Thyroid gland (tissue), 4 donors: ENCODE results near the gene FBXL2. TPM values are rescaled to one million over a fixed set of nuclear protein-coding genes. Genes with fewer than 3 reads are reported as not detected.

Experiments
- DNase-seq, 2 donors: peaks; one replicate each; pipeline ENCODE4 v3.0.0-alpha.2; 2019
- H3K27ac ChIP-seq, 3 donors: fragments of 200-600 bp; sonication (generic); 1 replicate in 2 of 3; 2 replicates in 1 of 3; pipeline ENCODE4 v1.5.1; 2016 to 2019; ENCODE audit warnings: mild to moderate bottlenecking in 1 of 3, moderate library complexity in 1 of 3
- H3K27me3 ChIP-seq: fragments of 200-600 bp; sonication (generic); one replicate; pipeline ENCODE4 v1.5.1; 2019
- H3K36me3 ChIP-seq, 2 donors: fragments of 200-600 bp; sonication (generic); one replicate each; pipeline ENCODE4 v1.5.1; 2016 to 2019
- H3K4me1 ChIP-seq, 2 donors: fragments of 200-600 bp; sonication (generic); one replicate each; pipeline ENCODE4 v1.5.1; 2017 to 2019
- H3K4me3 ChIP-seq, 3 donors: fragments of 200-600 bp; sonication (generic); replicated peaks in 1 of 3; 1 replicate in 2 of 3; 2 replicates in 1 of 3; pipeline ENCODE4 v1.5.1; 2016; ENCODE audit warnings: mild to moderate bottlenecking in 1 of 3
- H3K9me3 ChIP-seq: fragments of 200-600 bp; sonication (generic); one replicate; pipeline ENCODE4 v1.5.1; 2017
- CTCF ChIP-seq, 6 experiments: fragments of 200-600 bp in 3 of 6; fragments of 450-650 bp in 3 of 6; sonication (generic) in 3 of 6; IDR thresholded peaks; one replicate each; pipeline ENCODE4 v1.5.1; 2016 to 2019; ENCODE audit warnings: antibody characterized with exemption in 6 of 6, mild to moderate bottlenecking in 2 of 6, inconsistent platforms in 1 of 6, moderate library complexity in 1 of 6
- POLR2A ChIP-seq, 2 donors: fragments of 450-650 bp; IDR thresholded peaks; one replicate each; pipeline ENCODE4 v1.6.1; 2017; ENCODE audit warnings: antibody characterized with exemption in 2 of 2, mild to moderate bottlenecking in 2 of 2, moderate library complexity in 1 of 2
- WGBS, 2 donors: methylation state at CpG; one replicate each; pipeline ENCODE4 v1.1.5; 2017; 5-methylcytosine and 5-hydroxymethylcytosine counted together
- intact Hi-C: fragments of 100-400 bp; cut with DNase I; formaldehyde crosslinking; loops from one replicate; pipeline ENCODE4 v1.15.1; 2023
- small RNA-seq: library from RNA; depleted of rRNA; stranded (forward); fragments of <200 nt; gene quantifications from one replicate; pipeline ENCODE3, GENCODE V24; 2016
- total RNA-seq, 4 donors: library from RNA; depleted of rRNA; stranded (reverse); fragments of >200 nt; gene quantifications; one replicate each; pipeline ENCODE4 v1.2.3, GENCODE V29; 2016

The FBXL2 gene
- total RNA-seq, 4 donors from 2014 or later = 19.3 to 51.2 (median 27.0) TPM

- no peaks in the 10 kb centered on the region for H3K9me3 ChIP-seq
- no peak overlapping the region for H3K4me3 ChIP-seq
- H3K27ac ChIP-seq = no peak overlapping the region
- peaks cover 7 to 31% of the 10 kb centered on the region in 2 donors for H3K4me1 ChIP-seq
- no peak for DNase-seq
- TF ChIP-seq POLR2A (IDR thresholded peaks at IDR 0.05) (no peak), CTCF (IDR thresholded peaks at IDR 0.05) (no peak)
- 93 to 97% methylated on average over 4 of the region's 4 CpGs for WGBS, 2 donors
- no peaks in the 10 kb centered on the region for H3K27me3 ChIP-seq
- no peaks in the 10 kb centered on the region for H3K36me3 ChIP-seq
- intact Hi-C loops = no loop called here
Measured at GRCh38 chr3:33430571-33430970, 153.3 kb downstream of the FBXL2 start.

- Histone ChIP-seq H3K4me1 (peaks cover 16 to 58% of the 10 kb centered on the region in 2 donors), H3K27ac (no peak overlapping the region)
- WGBS, 2 donors = 64 to 71% methylated on average over 2 of the region's 2 CpGs
Measured at GRCh38 chr3:33433843-33434242, 156.6 kb downstream of the FBXL2 start.

More at GRCh38 chr3:33433843-33434242, 156.6 kb downstream of the FBXL2 start:
- no peak for DNase-seq
- no peaks in the 10 kb centered on the region for H3K9me3 ChIP-seq
- no peaks in the 10 kb centered on the region for H3K36me3 ChIP-seq
- intact Hi-C loops = no loop called here
- H3K27me3 ChIP-seq = no peaks in the 10 kb centered on the region
- TF ChIP-seq POLR2A (IDR thresholded peaks at IDR 0.05) (no peak), CTCF (IDR thresholded peaks at IDR 0.05) (no peak)
- no peak overlapping the region for H3K4me3 ChIP-seq

Small RNA genes lying within 50 kb of the gene (small RNA-seq; reads per million reads assigned to genes)
- gene RNU7-110P = not detected

Other genes starting within 250 kb of the FBXL2 start
- 100 to 1,000 TPM in 2 of 4 donors, 10 to 100 TPM in 2; 67.3 to 157 (median 96.5) TPM for gene GLB1, start 180.3 kb upstream of the FBXL2 start, total RNA-seq
- 10 to 100 TPM in 3 of 4 donors, 1 to 10 TPM in 1; 8.3 to 19.5 (median 15.7) TPM for gene TMPPE, start 180.3 kb upstream of the FBXL2 start, total RNA-seq
- gene CRTAP, start 163.4 kb upstream of the FBXL2 start, total RNA-seq = 100 to 1,000 TPM; 241 to 504 (median 300) TPM
- 1 to 10 TPM; 2.3 to 9.6 (median 2.8) TPM for gene SUSD5, start 58.6 kb upstream of the FBXL2 start, total RNA-seq
- 100 to 1,000 TPM in 1 of 4 donors, 10 to 100 TPM in 3; 55.5 to 108 (median 65.6) TPM for gene UBP1, start 163.0 kb downstream of the FBXL2 start, total RNA-seq